HS-5 (cell line): Measurements from ENCODE around the gene MBD5.

Experiments
- DNase-seq: peaks from one replicate; pipeline ENCODE4 v3.0.0-alpha.2; 2012; ENCODE audit warnings: low read depth

MBD5 gene

DNA sequence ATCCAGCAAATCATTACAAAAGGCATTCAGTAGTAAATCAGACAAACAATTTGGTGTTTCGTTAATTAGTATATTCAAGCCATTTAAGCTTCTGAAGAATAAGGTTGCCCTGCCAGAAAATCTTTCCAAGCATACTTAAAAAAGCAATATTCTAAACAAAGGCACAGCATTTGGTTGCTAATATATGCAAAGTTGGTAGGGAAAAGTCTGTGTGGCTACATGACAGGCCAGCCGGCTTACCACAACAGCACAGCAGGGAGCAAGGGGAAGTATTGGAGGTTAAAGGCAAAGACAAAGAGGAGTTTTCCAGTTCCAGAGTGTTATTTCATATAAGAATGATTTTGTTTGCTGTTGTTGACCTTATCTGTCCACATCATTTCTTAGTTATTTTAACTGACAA is 282.3 kb downstream of the MBD5 start:
- no peak for DNase-seq

DNA sequence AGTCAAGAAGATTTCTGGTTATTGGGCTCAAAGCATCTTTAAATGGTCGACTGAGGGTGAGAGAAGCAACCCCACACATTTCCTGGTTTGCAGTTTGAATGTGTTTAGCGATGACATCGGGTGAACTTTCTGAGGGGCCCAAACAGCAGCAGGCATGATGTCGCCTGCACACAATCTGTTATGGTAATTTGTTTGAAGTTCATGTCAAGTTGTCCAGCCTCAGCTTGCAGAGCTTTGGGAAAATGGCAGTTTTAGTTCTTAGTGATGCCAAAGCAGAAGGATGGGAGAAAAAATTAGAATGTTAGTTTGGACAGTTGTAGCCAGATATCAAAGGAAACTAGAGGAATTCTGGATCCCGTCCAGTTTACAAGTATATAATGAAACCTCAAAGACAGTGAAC is 284.6 kb downstream of the MBD5 start:
- DNase-seq: no peak

DNA sequence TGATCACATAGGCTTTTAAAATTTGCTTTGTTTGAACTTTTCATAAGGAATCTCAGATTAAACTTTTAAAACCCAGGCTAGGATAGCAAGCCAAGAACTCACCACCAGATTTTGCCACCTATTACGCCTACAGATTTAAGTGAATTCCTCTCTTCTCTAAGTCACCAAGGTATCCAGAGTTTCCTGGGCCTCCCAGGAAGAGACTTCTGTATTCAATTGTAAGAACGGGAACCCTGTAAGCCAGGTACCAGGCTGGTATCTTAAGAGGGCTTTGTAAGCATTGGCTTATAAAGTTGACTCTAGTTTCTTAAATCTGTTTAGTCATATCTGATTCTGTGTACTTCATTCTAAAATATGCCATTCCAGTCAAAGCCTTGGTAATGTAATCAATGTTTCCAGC is 285.1 kb downstream of the MBD5 start:
- no peak for DNase-seq

DNA sequence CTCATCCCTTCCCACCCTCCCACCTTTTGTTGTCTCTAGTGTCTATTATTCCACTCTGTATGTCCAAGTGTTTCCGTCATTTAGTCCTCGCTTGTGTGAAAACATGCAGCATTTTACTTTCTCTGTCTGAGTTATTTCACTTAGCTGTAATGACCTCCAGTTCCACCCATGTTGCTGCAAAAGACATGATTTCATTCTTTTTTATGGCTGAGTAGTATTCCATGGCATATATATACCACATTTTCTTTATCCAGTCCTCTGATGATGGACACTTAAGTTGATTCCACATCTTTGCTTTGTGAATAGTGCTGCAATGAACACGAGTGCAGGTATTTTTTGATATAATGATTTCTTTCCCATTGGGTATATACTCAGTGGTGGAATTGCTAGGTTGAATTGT is 296.7 kb downstream of the MBD5 start:
- no peak for DNase-seq

DNA sequence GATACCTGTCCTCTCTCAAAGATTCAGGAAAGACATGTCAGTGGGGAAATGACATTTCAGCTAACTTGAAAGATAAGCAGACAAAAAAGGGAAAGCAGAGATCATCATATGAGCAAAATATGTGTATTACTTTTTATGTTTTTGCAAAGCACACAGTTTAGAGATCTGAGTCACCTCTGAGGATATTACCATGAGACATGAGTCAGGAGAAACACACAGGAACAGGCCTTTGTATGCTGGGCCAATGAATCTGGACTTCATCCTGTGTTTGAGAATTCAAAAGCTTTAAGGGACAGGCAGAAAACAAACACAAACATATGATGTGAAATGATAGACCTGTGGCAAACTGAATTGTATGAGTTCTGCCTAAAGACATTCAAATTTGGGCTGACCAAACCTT is 317.6 kb downstream of the MBD5 start:
- peak; percentile 59 for DNase-seq

DNA sequence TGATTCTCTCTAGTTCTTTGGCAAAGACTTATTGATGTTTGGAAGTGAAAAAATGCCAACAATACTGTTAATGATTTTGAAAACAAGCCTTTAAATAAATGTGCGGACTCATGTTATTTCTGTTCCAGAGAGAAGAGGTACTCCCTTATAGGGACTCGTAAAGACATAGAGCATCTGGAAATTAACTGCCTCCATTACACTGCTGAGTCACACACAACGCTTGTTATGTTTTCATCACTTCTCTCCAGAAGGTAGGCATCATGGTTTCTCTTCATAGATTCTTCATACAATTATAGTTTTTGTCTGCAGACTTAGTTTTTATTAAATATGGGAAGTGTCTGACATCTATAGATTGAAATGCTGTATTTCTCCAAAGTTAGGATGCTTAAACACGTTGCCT is 321.2 kb downstream of the MBD5 start:
- no peak for DNase-seq

DNA sequence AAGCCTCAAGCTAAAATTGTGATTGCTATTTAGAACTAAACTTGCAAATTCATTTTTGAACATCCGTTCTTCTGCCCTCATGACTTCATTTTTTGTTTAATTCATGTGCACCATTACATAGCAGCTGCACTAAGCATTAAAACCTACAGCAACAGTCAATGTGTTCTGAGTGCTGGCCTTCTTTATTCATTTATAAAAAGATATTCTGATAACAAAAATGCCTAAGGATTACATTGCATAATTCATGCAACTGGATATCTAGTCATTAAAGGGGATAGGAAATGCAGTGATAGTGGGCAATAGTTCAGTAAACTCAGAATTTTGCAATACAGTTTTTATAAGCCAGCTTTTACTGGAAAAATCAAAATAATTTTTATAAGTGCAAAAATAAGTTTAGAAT is 329.3 kb downstream of the MBD5 start:
- DNase-seq: no peak

DNA sequence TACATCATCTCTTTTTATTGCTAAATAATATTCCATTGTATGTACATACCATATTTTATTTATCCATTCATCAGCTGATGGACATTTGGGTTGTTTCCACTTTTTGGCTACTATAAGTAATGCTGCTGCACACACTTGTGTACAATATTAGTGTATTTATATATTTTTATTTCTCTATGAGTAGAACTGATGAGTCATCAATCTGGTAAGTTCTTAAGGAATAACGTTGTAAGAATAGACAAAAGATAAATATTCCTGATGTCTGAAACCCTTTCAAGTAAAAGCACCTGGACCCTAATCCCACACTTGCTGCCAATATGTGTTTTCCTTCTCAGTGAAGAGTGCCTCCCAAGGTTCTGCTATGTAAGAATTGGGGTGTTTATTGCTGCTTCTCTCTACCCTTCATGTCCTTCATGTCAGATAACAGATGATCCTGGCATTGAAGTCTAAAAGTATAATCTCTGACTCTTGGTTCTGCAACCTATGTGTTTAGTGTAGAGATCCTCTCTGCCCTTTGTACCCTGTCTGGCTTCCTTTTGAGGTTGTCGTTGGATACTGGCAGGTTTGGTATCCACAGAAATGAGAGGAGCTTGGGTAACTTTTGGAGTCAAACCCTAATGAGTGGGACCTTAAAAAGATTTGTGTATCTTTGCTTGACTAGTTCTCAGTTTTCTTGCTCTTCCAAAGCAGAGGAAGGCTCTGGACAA is 330.7 kb downstream of the MBD5 start:
- no peak for DNase-seq

DNA sequence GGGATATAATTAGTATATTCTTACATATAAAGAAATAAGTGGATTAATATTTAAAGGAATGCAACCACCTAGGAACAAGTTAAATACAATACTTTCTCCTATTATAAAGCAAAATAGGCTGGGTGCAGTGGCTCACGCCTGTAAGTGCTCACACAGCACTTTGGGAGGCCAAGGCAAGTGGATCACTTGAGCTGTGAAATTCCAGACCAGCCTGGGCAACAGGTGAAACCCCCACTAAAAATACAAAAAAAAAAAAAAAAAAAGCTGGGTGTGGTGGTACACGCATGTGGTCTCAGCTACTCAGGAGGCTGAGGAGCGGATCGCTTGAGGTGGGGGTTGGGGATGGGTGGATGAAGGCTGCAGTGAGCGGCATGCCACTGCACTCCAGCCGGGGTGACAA is 337.5 kb downstream of the MBD5 start:
- DNase-seq: no peak

DNA sequence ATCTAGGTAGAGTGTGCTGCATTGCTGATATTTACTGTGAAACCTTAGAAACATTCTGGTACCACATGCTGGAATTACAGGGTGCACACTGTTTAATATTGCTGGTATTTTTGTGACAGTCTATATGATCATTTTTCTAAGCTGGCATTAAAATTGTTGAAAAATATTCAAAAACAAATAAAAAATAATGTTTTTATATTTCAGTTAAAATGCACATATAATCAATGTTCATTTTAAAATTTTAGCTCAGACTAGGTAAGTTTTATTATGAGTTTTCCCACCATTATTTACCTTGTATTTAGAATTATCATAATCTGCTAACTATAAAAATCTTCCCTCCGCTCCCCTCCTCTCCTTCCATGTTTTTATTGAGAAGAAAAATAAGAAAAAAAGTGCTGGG is 339.8 kb downstream of the MBD5 start:
- no peak for DNase-seq

DNA sequence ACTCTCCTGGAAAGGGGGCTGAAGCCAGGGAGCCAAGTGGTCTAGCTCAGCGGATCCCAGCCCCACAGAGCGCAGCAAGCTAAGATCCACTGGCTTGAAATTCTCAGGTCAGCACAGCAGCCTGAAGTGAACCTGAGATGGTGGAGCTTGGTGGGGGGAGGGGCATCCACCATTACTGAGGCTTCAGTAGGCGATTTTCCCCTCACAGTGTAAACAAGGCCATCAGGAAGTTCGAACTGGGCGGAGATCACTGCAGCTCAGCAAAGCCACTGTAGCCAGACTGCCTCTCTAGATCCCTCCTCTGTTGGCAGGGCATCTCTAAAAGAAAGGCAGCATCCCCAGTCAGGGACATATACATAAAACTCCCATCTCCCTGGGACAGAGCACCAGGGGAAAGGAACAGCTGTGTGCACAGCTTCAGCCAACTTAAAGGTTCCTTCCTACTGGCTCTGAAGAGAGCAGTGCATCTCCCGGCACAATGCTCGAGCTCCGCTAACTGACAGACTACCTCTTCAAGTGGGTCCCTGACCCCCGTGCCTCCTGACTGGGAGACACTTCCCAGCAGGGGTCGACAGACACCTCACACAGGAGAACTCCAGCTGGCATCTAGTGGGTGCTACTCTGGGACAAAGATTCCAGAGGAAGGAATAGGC is 341.4 kb downstream of the MBD5 start:
- DNase-seq: no peak

DNA sequence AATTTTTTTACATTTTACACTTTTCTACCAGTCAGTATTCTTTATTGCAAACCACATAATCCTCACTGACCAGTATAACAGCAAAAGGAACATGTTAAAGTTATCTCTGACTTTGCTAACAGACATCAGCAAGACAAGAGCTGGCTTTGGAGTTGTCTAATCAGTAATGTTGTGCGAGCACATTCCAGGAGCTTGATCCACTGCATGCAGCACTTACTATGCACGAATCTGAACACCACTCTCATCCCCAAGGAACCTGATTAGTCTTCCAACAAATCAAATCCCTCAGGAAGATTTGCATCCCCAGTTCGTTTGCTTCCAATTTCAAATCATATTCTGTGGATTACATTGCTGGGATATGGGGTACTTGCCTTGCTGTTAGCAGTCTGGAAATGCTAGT is 354.3 kb downstream of the MBD5 start:
- DNase-seq: no peak

DNA sequence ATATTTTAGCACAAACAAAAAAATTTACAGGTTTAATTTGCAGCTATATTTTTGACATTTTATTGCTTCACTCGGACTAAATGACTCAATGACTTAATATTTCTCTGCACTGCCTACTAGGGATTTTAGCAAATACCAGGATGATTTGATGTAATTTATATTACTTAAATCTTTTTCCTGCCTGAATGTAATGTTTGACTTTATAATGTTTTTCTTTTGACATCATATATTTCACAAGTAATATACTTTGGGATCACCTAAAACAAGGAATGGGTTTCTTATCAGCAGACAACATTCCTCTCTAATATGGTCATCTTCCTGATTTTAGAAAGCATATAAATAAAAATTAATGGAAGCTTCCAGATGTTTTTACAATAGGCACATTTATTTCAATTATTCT is 370.4 kb downstream of the MBD5 start:
- DNase-seq: peak; percentile 40

DNA sequence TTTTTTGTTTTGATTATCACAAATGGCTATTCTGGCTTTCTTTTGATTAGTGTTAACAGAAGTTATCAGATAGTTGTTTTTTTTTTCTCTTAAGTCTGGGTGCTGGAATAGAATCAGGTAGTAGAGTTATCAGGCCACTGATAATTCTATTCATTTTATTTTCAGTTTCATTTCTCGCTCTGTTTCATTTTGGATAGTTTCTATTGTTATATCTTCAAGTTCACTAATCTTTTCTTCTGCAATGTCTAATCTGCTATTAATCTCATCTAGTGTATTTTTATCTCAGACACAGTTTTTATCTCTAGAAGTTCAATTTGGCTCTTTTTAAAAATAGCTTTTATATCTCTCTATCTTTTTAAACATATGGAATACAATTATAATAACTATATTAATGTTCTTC is 381.9 kb downstream of the MBD5 start:
- no peak for DNase-seq

DNA sequence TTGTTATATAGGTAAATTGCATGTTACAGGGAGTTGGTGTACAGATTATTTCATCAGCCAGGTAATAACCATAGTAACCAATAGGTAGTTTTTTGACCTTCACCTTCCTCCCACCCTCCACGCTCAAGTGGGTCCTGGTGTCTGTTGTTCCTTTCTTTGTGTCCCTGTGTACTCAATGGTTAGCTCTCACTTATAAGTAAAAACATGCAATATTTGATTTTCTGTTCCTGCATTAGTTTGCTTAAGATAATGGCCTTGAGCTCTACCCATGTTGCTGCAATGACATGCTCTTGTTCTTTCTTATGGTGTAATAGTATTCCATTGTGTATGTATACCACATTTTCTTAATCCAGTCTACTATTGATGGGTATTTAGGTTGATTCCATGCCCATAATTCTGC is 390.0 kb downstream of the MBD5 start:
- no peak for DNase-seq

DNA sequence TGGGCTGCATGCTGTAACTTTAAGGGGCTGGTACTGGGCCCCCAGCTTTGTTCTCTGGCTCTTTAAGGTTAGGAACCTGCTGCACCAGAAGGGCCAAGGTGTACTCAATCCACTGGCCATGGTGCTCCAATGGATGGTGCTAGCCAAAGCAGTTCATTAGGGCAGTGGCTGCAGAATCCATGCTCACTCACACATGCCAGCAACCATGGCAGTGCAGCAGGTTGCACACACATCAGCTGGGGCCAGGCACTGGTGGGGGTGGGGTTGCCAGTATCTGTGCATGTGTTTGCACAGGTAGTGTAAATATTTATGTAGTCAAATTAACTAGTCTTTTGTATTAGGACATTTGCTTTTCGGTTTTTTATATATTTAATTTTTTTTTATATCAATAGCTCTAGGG is 395.4 kb downstream of the MBD5 start:
- no peak for DNase-seq

DNA sequence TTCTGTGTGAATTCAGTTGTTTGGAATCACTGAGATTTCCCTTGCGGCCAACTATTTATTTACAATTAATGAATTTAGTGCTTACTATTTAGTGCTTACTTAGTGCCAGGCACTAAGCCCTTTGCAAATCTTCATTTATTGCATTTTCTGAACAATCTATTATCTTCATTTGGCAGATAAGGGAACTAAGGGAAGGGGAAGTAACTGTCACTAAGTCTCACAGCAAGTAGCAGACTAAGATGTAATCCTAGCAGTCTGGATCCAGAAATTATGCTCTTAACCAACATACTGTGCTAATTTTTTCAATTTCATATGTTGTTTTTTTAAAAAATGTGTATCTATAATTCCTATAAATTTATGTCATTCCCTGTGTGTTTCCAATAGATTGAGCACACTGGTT is 409.2 kb downstream of the MBD5 start:
- no peak for DNase-seq

DNA sequence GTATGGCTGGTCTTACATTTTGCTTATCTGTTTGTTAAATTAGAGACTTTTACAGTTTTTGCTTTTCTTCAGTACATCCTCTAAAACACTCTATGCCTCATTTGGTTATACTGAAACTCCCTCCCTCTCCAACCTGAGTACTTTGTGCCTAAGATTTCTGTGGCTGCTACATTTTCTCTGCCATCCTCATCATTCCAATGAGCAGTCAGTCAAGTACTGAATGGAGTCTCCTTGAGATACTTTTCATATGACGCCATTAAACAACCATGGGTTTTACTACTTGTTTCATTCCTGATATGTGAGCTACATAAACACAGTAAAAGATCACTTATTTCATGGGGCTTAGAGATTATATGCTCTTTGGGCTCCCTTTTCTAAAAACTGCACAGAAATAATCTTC is 427.0 kb downstream of the MBD5 start:
- DNase-seq: no peak

DNA sequence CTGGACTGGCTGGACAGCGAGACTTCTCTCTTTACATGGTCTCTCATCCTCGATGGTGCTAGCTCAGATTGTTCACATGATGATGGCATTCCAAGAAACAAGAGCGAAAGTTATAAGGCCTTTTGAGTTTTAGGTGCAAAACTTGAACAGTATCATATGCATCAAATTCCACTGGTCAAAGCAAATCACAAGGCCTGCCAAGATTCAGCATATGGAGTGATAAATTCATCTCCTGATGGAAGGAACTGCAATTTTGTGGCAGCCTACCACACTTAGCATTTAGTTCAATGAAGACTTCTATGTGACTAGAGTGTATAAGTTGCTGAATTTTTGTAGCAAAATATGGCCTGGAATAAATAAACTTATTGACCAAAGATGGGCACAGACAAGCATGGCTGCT is 429.6 kb downstream of the MBD5 start:
- DNase-seq: no peak

DNA sequence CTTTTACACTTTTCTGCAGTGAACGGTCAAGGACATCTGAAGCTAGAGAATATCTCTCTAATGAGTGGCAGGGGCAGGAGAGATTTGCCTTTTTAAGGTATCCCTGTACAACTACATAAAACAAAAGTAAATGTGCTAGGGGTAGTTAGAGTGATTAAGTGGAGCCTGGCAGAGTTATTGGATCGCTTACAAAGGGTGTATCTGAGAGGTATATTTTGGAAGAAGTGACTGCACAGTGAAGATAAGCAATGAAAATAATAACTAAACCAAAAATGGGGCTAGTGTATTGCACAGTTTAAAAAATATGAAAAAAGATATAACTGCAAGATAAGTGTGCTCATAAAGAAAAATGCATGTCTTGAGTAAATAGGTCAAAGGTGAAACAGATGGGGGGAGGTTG is 430.2 kb downstream of the MBD5 start:
- DNase-seq: no peak

DNA sequence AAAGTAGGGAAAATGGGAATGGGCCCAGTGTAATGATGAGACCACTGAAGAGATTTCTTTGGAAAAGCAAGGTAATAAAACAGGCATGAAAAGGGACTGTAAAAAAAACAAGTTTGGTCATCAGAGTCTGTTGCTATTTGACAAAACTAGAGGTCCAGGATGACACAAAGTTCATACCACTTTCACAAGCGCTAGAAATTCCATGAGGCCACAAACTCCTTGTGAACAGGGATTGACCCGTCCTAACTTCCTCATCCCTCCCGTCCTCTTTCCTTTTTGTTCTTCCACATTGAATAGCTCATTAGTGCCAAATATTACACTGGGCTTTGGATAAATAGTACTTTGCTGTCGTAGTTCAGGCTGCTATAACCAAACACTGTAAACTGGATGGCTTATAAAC is 434.9 kb downstream of the MBD5 start:
- DNase-seq: no peak

DNA sequence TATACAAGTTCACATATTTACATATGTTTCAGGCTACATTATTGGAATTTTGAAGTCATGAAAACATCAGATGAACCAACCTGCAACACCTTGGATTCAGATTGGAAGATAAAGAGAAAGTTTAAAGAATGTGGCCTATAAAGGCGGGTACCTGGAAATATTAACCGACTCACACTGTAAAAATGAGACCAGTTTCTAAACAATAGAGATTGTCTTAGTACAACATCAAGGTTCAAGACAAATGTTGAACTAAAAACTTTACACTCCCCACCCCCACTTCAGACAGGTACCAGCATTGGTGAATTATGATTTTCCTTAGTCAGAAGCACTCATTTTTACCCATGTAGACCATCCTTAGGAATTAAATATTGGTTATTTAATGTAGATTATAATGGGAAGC is 437.3 kb downstream of the MBD5 start:
- no peak for DNase-seq

DNA sequence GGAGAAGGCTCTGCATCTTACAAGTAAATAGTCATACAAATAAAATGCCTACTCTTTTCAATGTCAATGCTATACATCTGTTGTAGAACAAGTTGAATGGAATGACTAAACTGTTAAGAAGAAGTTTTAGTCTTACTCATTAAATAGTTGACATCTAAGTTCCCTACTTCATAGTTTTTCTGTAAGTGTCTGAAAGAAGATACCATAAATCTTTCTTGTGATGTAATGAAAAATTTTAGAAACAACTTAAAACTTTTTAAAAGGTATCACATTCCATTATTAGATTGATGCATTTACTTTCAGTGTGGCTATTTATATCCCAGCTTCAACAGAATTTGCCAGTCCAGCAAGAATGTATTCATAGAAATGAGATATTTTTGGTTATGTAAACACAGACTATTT is 438.5 kb downstream of the MBD5 start:
- no peak for DNase-seq

DNA sequence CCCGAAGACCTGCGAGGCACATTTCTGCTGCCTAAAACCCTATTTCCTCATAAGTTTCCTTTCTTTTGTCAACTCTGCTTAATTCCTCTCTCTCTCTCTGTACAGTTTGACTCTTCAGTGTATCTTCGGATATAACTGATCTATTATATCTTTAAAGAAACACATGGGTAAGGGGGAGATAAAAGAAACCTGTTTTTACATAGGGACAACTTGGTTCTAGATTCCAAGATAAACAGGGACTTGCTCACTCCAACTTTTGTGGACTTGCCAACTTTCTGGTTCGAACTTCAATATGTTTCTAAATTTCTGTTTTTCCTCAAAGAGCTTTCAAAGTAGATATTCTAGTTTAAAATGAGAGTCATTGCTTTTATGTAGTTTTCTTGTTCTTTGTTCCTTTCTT is 441.0 kb downstream of the MBD5 start:
- no peak for DNase-seq
